Thyroid gland (tissue), 4 donors: ENCODE data around the gene KLHDC9.

Source experiments
- POLR2A ChIP-seq, 2 donors: fragments of 450-650 bp; IDR thresholded peaks; one replicate each; pipeline ENCODE4 v1.6.1; 2017; ENCODE audit warnings: antibody characterized with exemption in 2 of 2, mild to moderate bottlenecking in 2 of 2, moderate library complexity in 1 of 2
- TF ChIP-seq, protein P1 (sequence below), 6 experiments: fragments of 200-600 bp in 3 of 6; fragments of 450-650 bp in 3 of 6; sonication (generic) in 3 of 6; IDR thresholded peaks; one replicate each; pipeline ENCODE4 v1.5.1; 2016 to 2019; ENCODE audit warnings: antibody characterized with exemption in 6 of 6, mild to moderate bottlenecking in 2 of 6, inconsistent platforms in 1 of 6, moderate library complexity in 1 of 6

GRCh38 chr1:161077426-161077825 lies 20.7 kb upstream of the KLHDC9 start:
- TF ChIP-seq, protein P1, sequence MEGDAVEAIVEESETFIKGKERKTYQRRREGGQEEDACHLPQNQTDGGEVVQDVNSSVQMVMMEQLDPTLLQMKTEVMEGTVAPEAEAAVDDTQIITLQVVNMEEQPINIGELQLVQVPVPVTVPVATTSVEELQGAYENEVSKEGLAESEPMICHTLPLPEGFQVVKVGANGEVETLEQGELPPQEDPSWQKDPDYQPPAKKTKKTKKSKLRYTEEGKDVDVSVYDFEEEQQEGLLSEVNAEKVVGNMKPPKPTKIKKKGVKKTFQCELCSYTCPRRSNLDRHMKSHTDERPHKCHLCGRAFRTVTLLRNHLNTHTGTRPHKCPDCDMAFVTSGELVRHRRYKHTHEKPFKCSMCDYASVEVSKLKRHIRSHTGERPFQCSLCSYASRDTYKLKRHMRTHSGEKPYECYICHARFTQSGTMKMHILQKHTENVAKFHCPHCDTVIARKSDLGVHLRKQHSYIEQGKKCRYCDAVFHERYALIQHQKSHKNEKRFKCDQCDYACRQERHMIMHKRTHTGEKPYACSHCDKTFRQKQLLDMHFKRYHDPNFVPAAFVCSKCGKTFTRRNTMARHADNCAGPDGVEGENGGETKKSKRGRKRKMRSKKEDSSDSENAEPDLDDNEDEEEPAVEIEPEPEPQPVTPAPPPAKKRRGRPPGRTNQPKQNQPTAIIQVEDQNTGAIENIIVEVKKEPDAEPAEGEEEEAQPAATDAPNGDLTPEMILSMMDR (IDR thresholded peaks at IDR 0.05) = no peak
- TF ChIP-seq POLR2A (IDR thresholded peaks at IDR 0.05) = no peak
